ENCODE data around the gene LCN12.

The LCN12 gene

GRCh38 chr9:136951541-136952320 lies at the start of gene LCN12:
Gene LCN12 (plus strand): TSS chr9:136952273. CDS start chr9:136952328, 55 bp downstream.
- DNase-seq: no peak

- DNase-seq: no peak
Observed at GRCh38 chr9:136903041-136903554, 49.0 kb upstream of the LCN12 start.

GRCh38 chr9:136906266-136906665 lies 45.8 kb upstream of the LCN12 start:
- no peak for DNase-seq

- DNase-seq: no peak
Observed at GRCh38 chr9:136907011-136907914, 44.8 kb upstream of the LCN12 start.

GRCh38 chr9:136910197-136910900 lies 41.7 kb upstream of the LCN12 start:
- no peak for DNase-seq

GRCh38 chr9:136910901-136911245 lies 41.2 kb upstream of the LCN12 start:
- DNase-seq: no peak

- no peak for DNase-seq
Observed at GRCh38 chr9:136913701-136914438, 38.2 kb upstream of the LCN12 start.

- DNase-seq: no peak
Observed at GRCh38 chr9:136915632-136916329, 36.3 kb upstream of the LCN12 start.

- DNase-seq: no peak
Observed at GRCh38 chr9:136916330-136917184, 35.5 kb upstream of the LCN12 start.

GRCh38 chr9:136917902-136918301 lies 34.2 kb upstream of the LCN12 start:
- no peak for DNase-seq

GRCh38 chr9:136920069-136920468 lies 32.0 kb upstream of the LCN12 start:
- no peak for DNase-seq

GRCh38 chr9:136920734-136921231 lies 31.3 kb upstream of the LCN12 start:
- DNase-seq: no peak

GRCh38 chr9:136921307-136921706 lies 30.8 kb upstream of the LCN12 start:
- no peak for DNase-seq

GRCh38 chr9:136921718-136922117 lies 30.4 kb upstream of the LCN12 start:
- DNase-seq: no peak

GRCh38 chr9:136922540-136922939 lies 29.5 kb upstream of the LCN12 start:
- no peak for DNase-seq

GRCh38 chr9:136923881-136924280 lies 28.2 kb upstream of the LCN12 start:
- no peak for DNase-seq

GRCh38 chr9:136925414-136926153 lies 26.5 kb upstream of the LCN12 start:
- no peak for DNase-seq

GRCh38 chr9:136926154-136926704 lies 25.8 kb upstream of the LCN12 start:
- no peak for DNase-seq

GRCh38 chr9:136926749-136927148 lies 25.3 kb upstream of the LCN12 start:
- no peak for DNase-seq
